ENCODE data around the gene SOAT1.

DNA sequence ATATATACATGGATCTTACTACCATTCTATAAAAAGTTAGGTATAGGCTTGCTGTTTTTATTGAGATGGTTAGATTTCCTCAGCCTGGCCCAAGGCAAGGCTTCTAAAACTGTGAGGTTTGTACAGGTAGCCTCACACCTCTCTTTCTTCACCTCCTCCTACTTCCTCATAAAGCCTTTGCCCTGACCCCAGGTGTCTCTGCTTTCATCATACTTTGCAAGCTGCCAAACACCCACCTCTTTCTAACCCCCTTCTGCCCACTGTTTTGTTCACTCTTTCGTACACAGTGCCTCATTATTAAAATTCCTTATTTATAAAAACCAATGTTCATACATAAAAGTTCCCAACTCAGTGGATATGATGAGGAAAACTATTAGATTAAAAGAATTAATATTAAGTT is 31.4 kb upstream of the SOAT1 start:
- TF ChIP-seq, protein P1, sequence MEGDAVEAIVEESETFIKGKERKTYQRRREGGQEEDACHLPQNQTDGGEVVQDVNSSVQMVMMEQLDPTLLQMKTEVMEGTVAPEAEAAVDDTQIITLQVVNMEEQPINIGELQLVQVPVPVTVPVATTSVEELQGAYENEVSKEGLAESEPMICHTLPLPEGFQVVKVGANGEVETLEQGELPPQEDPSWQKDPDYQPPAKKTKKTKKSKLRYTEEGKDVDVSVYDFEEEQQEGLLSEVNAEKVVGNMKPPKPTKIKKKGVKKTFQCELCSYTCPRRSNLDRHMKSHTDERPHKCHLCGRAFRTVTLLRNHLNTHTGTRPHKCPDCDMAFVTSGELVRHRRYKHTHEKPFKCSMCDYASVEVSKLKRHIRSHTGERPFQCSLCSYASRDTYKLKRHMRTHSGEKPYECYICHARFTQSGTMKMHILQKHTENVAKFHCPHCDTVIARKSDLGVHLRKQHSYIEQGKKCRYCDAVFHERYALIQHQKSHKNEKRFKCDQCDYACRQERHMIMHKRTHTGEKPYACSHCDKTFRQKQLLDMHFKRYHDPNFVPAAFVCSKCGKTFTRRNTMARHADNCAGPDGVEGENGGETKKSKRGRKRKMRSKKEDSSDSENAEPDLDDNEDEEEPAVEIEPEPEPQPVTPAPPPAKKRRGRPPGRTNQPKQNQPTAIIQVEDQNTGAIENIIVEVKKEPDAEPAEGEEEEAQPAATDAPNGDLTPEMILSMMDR (conservative IDR thresholded peaks at IDR 0.05): no peak
- no peak for TF ChIP-seq EZH2 (IDR thresholded peaks at IDR 0.05; ENCODE audit: low read depth)
